GM12878 (cell line): ENCODE measurements around the gene THOC7. TPM values are rescaled to one million over a fixed set of nuclear protein-coding genes. Genes with fewer than 3 reads are reported as not detected.

ENCODE experiments used
- ATAC-seq: fragments of 200-7000 bp; cut with Tn5 transposase; 3 replicates; pipeline ENCODE4 v1.9.1; 2020; ENCODE audit warnings: mild to moderate bottlenecking, moderate library complexity
- BruUV-seq: library from RNA; stranded (reverse); fragments of 400-500 nt; replicated peaks from 2 replicates; lab custom pipeline; 2021; lab: Mats Ljungman, UMichigan
- CTCF ChIA-PET: fragments of 300-600 bp; sonication (Branson Sonifier 250); formaldehyde crosslinking; extraction: SDS; loops from one replicate; lab custom pipeline; 2021; ENCODE audit warnings: inconsistent platforms; lab: Yijun Ruan, JAX
- POLR2A ChIA-PET: fragments of 350-600 bp; formaldehyde crosslinking; extraction: SDS; loops from one replicate; lab custom pipeline; 2021; ENCODE audit warnings: inconsistent platforms; lab: Charles Lee
- RAD21 ChIA-PET: fragments of 300-600 bp; sonication (Branson Sonifier 250); formaldehyde crosslinking; loops from one replicate; lab custom pipeline; 2023; ENCODE audit warnings: antibody characterized with exemption; ENCODE audit not compliant: unreplicated experiment; lab: Charles Lee
- SMC1A ChIA-PET: fragments of 300-600 bp; sonication (Branson Sonifier 250); formaldehyde crosslinking; loops from one replicate; lab custom pipeline; 2023; ENCODE audit not compliant: unreplicated experiment, uncharacterized antibody; lab: Charles Lee
- DNase-seq: peaks from one replicate; pipeline ENCODE4 v3.0.0-alpha.2; 2011; ENCODE audit warnings: low read depth, low spot score
- FAIRE-seq: peaks from 3 replicates; lab custom pipeline; 2011; peaks lifted over from hg19 to GRCh38; lab: Jason Lieb, UNC
- H2AFZ ChIP-seq: 2 replicates; pipeline ENCODE4 v1.6.0; 2011; ENCODE audit warnings: low read depth, low read length, control low read depth; ENCODE audit not compliant: control insufficient read depth
- H3K27ac ChIP-seq: 2 replicates; pipeline ENCODE4 v1.5.1; 2011; ENCODE audit warnings: control low read depth; ENCODE audit not compliant: control insufficient read depth, insufficient read depth
- H3K27me3 ChIP-seq, 2 experiments: replicated peaks in 1 of 2; 2 replicates each; pipeline versions ENCODE4 v1.6.0 to v1.6.1; 2011; ENCODE audit warnings: low read length in 1 of 2; ENCODE audit not compliant: control insufficient read depth in 2 of 2, insufficient read depth in 2 of 2
- H3K36me3 ChIP-seq, 2 experiments: 2 replicates each; pipeline ENCODE4 v1.5.1; 2011; ENCODE audit warnings: low read length in 1 of 2; ENCODE audit not compliant: control insufficient read depth in 2 of 2, insufficient read depth in 2 of 2
- H3K4me1 ChIP-seq: 2 replicates; pipeline ENCODE4 v1.6.1; 2011; ENCODE audit warnings: mild to moderate bottlenecking, low read length, moderate library complexity, mixed read lengths; ENCODE audit not compliant: control insufficient read depth, insufficient read depth
- H3K4me2 ChIP-seq: 2 replicates; pipeline ENCODE4 v1.6.0; 2011; ENCODE audit warnings: control low read depth; ENCODE audit not compliant: control insufficient read depth, insufficient read depth
- H3K4me3 ChIP-seq: fragments of 200-600 bp; sonication (generic); 2 replicates; pipeline ENCODE4 v1.5.1; 2016
- H3K79me2 ChIP-seq: 2 replicates; pipeline ENCODE4 v1.6.0; 2011; ENCODE audit warnings: low read length; ENCODE audit not compliant: control insufficient read depth, insufficient read depth
- H3K9ac ChIP-seq: 2 replicates; pipeline ENCODE4 v1.8.0; 2011; ENCODE audit warnings: low read length, control low read depth, mixed read lengths; ENCODE audit not compliant: control insufficient read depth, insufficient read depth
- H3K9me3 ChIP-seq: replicated peaks from 3 replicates; pipeline ENCODE4 v1.5.1; 2011; ENCODE audit warnings: mild to moderate bottlenecking, low read length; ENCODE audit not compliant: control insufficient read depth, insufficient read depth
- H4K20me1 ChIP-seq: 2 replicates; pipeline ENCODE4 v1.6.0; 2011; ENCODE audit not compliant: control insufficient read depth, insufficient read depth
- ATF2 ChIP-seq: IDR thresholded peaks from 2 replicates; pipeline ENCODE4 v1.6.1; 2012; ENCODE audit warnings: low read length, inconsistent platforms
- BHLHE40 ChIP-seq, 2 experiments: fragments of 450-650 bp in 1 of 2; IDR thresholded peaks; 2 replicates each; pipeline ENCODE4 v1.6.1; 2011 to 2017; ENCODE audit warnings: low read depth in 2 of 2, borderline replicate concordance in 1 of 2, improper control_type of control experiment in 1 of 2, low read length in 1 of 2, mild to moderate bottlenecking in 1 of 2
- CHD4 ChIP-seq: fragments of 200-600 bp; sonication (generic); IDR thresholded peaks from 2 replicates; pipeline ENCODE4 v1.6.1; 2016; ENCODE audit warnings: mild to moderate bottlenecking
- CREB1 ChIP-seq: IDR thresholded peaks from 2 replicates; pipeline ENCODE4 v1.6.1; 2012; ENCODE audit warnings: low read depth, mild to moderate bottlenecking, inconsistent platforms
- EED ChIP-seq: sonication (generic); IDR thresholded peaks from 2 replicates; pipeline ENCODE4 v1.6.1; 2016; ENCODE audit warnings: antibody characterized with exemption, low read depth
- ETV6 ChIP-seq, 2 experiments: fragments of 450-650 bp in 1 of 2; IDR thresholded peaks in 1 of 2; conservative IDR thresholded peaks in 1 of 2; 2 replicates each; pipeline ENCODE4 v1.6.1; 2014; ENCODE audit warnings: antibody characterized with exemption in 1 of 2, borderline replicate concordance in 1 of 2, low read depth in 1 of 2, mild to moderate bottlenecking in 1 of 2, moderate library complexity in 1 of 2
- IKZF2 ChIP-seq, 2 experiments: fragments of 450-650 bp; IDR thresholded peaks; 2 replicates each; pipeline ENCODE4 v1.6.1; 2017; ENCODE audit warnings: mild to moderate bottlenecking in 2 of 2, moderate library complexity in 2 of 2
- JUNB ChIP-seq: IDR thresholded peaks from 2 replicates; pipeline ENCODE4 v1.6.1; 2016; ENCODE audit warnings: antibody characterized with exemption, mild to moderate bottlenecking
- NKRF ChIP-seq: fragments of 450-650 bp; conservative IDR thresholded peaks from 2 replicates; pipeline ENCODE4 v1.6.1; 2017; ENCODE audit warnings: mild to moderate bottlenecking, moderate library complexity
- PAX5 ChIP-seq: IDR thresholded peaks from 2 replicates; pipeline ENCODE4 v1.6.1; 2011; ENCODE audit warnings: low read depth, low read length, borderline replicate concordance
- SMARCA5 ChIP-seq: fragments of 450-650 bp; IDR thresholded peaks from 2 replicates; pipeline ENCODE4 v1.6.1; 2017; ENCODE audit warnings: mild to moderate bottlenecking
- SREBF2 ChIP-seq: IDR thresholded peaks from 2 replicates; pipeline ENCODE4 v1.6.1; 2012; ENCODE audit warnings: mild to moderate bottlenecking, low read length
- YY1 ChIP-seq: IDR thresholded peaks from 2 replicates; pipeline ENCODE4 v1.6.1; 2011; ENCODE audit warnings: low read depth, mild to moderate bottlenecking, low read length
- WGBS: methylation state at CpG from one replicate; pipeline ENCODE4 v1.1.6; 2016; ENCODE audit warnings: low lambda C conversion rate; ENCODE audit not compliant: insufficient replicate concordance, insufficient coverage; ENCODE audit errors: missing lambda C conversion rate; 5-methylcytosine and 5-hydroxymethylcytosine counted together
- in situ Hi-C: fragments of 300-500 bp; cut with MboI; formaldehyde crosslinking; loops from 9 replicates; pipeline ENCODE4 v1.14.3; 2018; ENCODE audit warnings: mixed read lengths
- intact Hi-C: fragments of 100-400 bp; cut with micrococcal nuclease; formaldehyde crosslinking; loops from one replicate; pipeline ENCODE4 v1.14.2; 2022; ENCODE audit not compliant: unreplicated experiment
- polyA plus RNA-seq, 11 experiments: library from polyadenylated mRNA; depleted of rRNA in 4 of 11; unstranded in 6 of 11; stranded (reverse) in 5 of 11; fragments of >200 nt; fragmentation: Nextera tagmentation in 4 of 11; fragmentation: Illumina TruSeq in 1 of 11; extraction: Ambion mirVana in 4 of 11; extraction: Trizol in 1 of 11; gene quantifications; 1 replicate in 1 of 11; 2 replicates in 10 of 11; pipeline versions ENCODE4 v1.2.1 to v1.2.3, GENCODE V29; 2011 to 2016; ENCODE audit warnings: inconsistent platforms in 2 of 11, missing spikeins in 2 of 11, low read depth in 1 of 11
- total RNA-seq, 4 experiments: library from RNA; depleted of rRNA in 3 of 4; stranded (reverse); fragments of >200 nt in 3 of 4; fragmentation: Illumina TruSeq in 1 of 4; extraction: Trizol in 1 of 4; gene quantifications; 2 replicates each; pipeline versions ENCODE4 v1.2.1 to v1.2.3, GENCODE V29; 2013 to 2021

THOC7 gene
- total and polyA plus RNA-seq, 10 of the 15 experiments (the other 5 are each of a cell fraction or from before 2014, with no cell fraction given): 61.7 to 269 (median 138) TPM

- no peak for FAIRE-seq
- no TSS peak for BruUV-seq
- ChIA-PET CTCF (interaction anchor here (0.7 to 1.9 kb wide), 2 partner anchors 15 kb away, joined by 4 to 6 read pairs; no protein-coding TSS in a partner anchor), SMC1A (interaction anchor here (0.7 kb wide), 1 partner anchor 112 kb away, joined by 3 read pairs; no protein-coding TSS in a partner anchor), POLR2A (interaction anchor here (0.9 kb wide), 1 partner anchor 536 kb away, joined by 3 read pairs; no protein-coding TSS in a partner anchor), RAD21 (interaction anchor here (0.9 to 1.4 kb wide), 3 partner anchors 15 to 110 kb away, joined by 3 to 5 read pairs (median 4); partner anchors contain the start of genes ATXN7, PSMD6 and THOC7)
- Histone ChIP-seq H3K9me3 (no peaks in the 10 kb centered on the region), H3K27me3 (no peaks in the 10 kb centered on the region), H2AFZ (peak overlapping the region; percentile 60), H3K4me3 (peak overlapping the region; percentile 74), H4K20me1 (no peaks in the 10 kb centered on the region), H3K9ac (peak overlapping the region; percentile 80; the same call in 1 of the 2 replicates), H3K4me2 (peak overlapping the region; percentile 81), H3K4me1 (peaks cover 20% of the 10 kb centered on the region), H3K79me2 (peaks cover 15% of the 10 kb centered on the region), H3K27ac (peak overlapping the region; percentile 86; the same call in 1 of the 2 replicates), H3K36me3 (peaks cover 0 to 20% of the 10 kb centered on the region in 2 experiments; a peak in 3 of 4 replicates)
- intact Hi-C loops (loop anchor here (5.0 kb wide), 1 partner anchor 49 kb away; no protein-coding TSS in a partner anchor), in situ Hi-C loops (no loop called here)
- no peak for TF ChIP-seq JUNB
- TF ChIP-seq CHD4: no peak
- TF ChIP-seq PAX5: 0 out of 2 replicates have a peak, but pooled peaks have one; percentile 1
- TF ChIP-seq CREB1: peak; percentile 33; the same call in 1 of the 2 replicates
- TF ChIP-seq IKZF2 (IDR thresholded peaks at IDR 0.05): peak in 1 of 2 experiments; percentile 33; a peak in 2 of 4 replicates
- no peak for TF ChIP-seq SREBF2
- TF ChIP-seq YY1: peak; percentile 83
- no peak for TF ChIP-seq ATF2
- TF ChIP-seq EED: peak; percentile 39; the same call in 1 of the 2 replicates
- 0 out of 2 replicates have a peak, but pooled peaks have one; percentile 7 for TF ChIP-seq NKRF
- TF ChIP-seq BHLHE40 (IDR thresholded peaks at IDR 0.05; ENCODE audit: borderline replicate concordance in 1 of 2, low read depth in 2 of 2, low read length in 1 of 2): peak in 1 of 2 experiments; percentile 14; a peak in 1 of 4 replicates
- TF ChIP-seq SMARCA5: 0 out of 2 replicates have a peak, but pooled peaks have one; percentile 35
- TF ChIP-seq ETV6 (conservative IDR thresholded peaks at IDR 0.05 in 1 of 2, IDR thresholded peaks at IDR 0.05 in 1 of 2; ENCODE audit: borderline replicate concordance in 1 of 2, low read depth in 1 of 2): peak in 1 of 2 experiments; percentile 27; a peak in 1 of 4 replicates
- WGBS: 28% methylated on average over 38 of the region's 46 CpGs
- DNase-seq: no peak
- peak; percentile 39 for ATAC-seq
Observed at GRCh38 chr3:63912768-63913588, 49.4 kb upstream of the THOC7 start.
